ENCODE data around the gene DLX3.

GRCh38 chr17:50026046-50026675, 31.1 kb upstream of the DLX3 start:
- TF ChIP-seq CTCF (IDR thresholded peaks at IDR 0.05) (no peak), POLR2A (IDR thresholded peaks at IDR 0.05) (no peak)

Measured in prostate gland (tissue), 2 donors.